Left ventricle myocardium inferior (tissue), 1 donor: Measurements from ENCODE around the gene GABRG3. TPM values are rescaled to one million over a fixed set of nuclear protein-coding genes. Genes with fewer than 3 reads are reported as not detected.

Experiments used
- DNase-seq: peaks from one replicate; pipeline ENCODE4 v3.0.0-alpha.2; 2020
- H3K27ac ChIP-seq: fragments of 200-600 bp; replicated peaks from 2 replicates; pipeline ENCODE4 v1.8.0; 2021
- H3K27me3 ChIP-seq: fragments of 200-600 bp; 2 replicates; pipeline ENCODE4 v1.8.0; 2021; ENCODE audit warnings: low read depth
- H3K36me3 ChIP-seq: fragments of 200-600 bp; 2 replicates; pipeline ENCODE4 v1.8.0; 2021
- H3K4me1 ChIP-seq: fragments of 200-600 bp; 2 replicates; pipeline ENCODE4 v1.8.0; 2021
- H3K4me3 ChIP-seq: fragments of 200-600 bp; 2 replicates; pipeline ENCODE4 v1.8.0; 2021; ENCODE audit warnings: mild to moderate bottlenecking, moderate library complexity
- H3K9me3 ChIP-seq: fragments of 200-600 bp; replicated peaks from 2 replicates; pipeline ENCODE4 v1.8.0; 2021
- CTCF ChIP-seq: fragments of 200-600 bp; IDR thresholded peaks from 2 replicates; pipeline ENCODE4 v1.8.0; 2021; ENCODE audit warnings: antibody characterized with exemption, mild to moderate bottlenecking, borderline replicate concordance
- intact Hi-C: fragments of 100-400 bp; cut with micrococcal nuclease; formaldehyde crosslinking; loops from one replicate; pipeline ENCODE4 v1.11.0; 2022
- total RNA-seq: library from RNA; stranded (reverse); fragmentation: NEBNext Ultra II Directional; extraction: Animal tissue kit (Norgen Biotek cat#: 25700); gene quantifications from one replicate; pipeline ENCODE4 v1.2.1, GENCODE V29; 2021
- donor health status: DM: no; HTN: yes; CAD: no; lungs with severe emphysema.

The GABRG3 gene
- total RNA-seq, 1 donor from 2014 or later, result not detected

- intact Hi-C loops, result no loop called here
- no peak overlapping the region for H3K4me3 ChIP-seq
- H3K9me3 ChIP-seq, result no peaks in the 10 kb centered on the region
- DNase-seq, result no peak
- H3K4me1 ChIP-seq, result no peaks in the 10 kb centered on the region
- H3K27ac ChIP-seq, result no peak overlapping the region
- no peaks in the 10 kb centered on the region for H3K36me3 ChIP-seq
- peaks cover 8% of the 10 kb centered on the region for H3K27me3 ChIP-seq
- no peak for TF ChIP-seq CTCF
Measured at GRCh38 chr15:27463525-27464088, 492.6 kb downstream of the GABRG3 start.

DNA sequence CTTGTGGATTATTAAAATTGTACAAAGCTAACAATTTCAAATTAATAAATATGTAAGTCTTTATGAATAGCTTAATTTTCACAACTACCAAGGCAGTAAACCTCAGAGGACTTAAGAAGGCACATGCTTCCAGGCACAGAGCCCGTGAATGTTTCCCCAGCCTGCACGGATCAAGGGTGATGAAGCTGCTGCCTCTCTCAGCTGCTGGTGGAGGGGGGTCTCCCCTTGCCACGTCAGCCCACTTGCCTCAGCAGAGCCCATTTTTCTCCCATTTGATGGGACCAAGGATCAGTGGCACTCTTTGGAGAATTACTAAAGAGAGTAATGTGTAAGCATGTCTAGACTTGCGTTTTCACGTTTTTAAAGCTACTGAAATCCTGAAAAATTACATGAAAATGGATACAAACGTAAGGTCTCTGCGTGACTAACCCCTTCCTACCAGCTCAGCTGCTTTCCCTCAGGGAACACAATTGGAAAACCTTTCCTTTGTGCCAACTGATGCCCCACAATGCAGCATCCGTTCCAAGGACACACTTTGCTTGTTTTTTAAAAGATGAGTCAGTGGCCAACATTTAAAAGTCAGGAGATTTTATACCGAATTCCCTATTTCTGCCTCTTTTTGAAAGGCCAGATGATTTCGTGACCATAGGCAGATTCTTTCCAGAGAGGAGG, 494.1 kb downstream of the GABRG3 start:
- no peaks in the 10 kb centered on the region for H3K4me1 ChIP-seq
- H3K27ac ChIP-seq, result no peak overlapping the region
- DNase-seq, result no peak
- intact Hi-C loops, result no loop called here
- H3K36me3 ChIP-seq, result no peaks in the 10 kb centered on the region
- TF ChIP-seq CTCF, result no peak
- H3K4me3 ChIP-seq, result no peak overlapping the region
- H3K27me3 ChIP-seq, result peaks cover 8% of the 10 kb centered on the region
- H3K9me3 ChIP-seq, result no peaks in the 10 kb centered on the region

- H3K4me3 ChIP-seq, result no peak overlapping the region
- H3K36me3 ChIP-seq, result no peaks in the 10 kb centered on the region
- H3K4me1 ChIP-seq, result no peaks in the 10 kb centered on the region
- DNase-seq, result no peak
- intact Hi-C loops, result no loop called here
- peaks cover 8% of the 10 kb centered on the region for H3K27me3 ChIP-seq
- no peaks in the 10 kb centered on the region for H3K9me3 ChIP-seq
- no peak for TF ChIP-seq CTCF
- H3K27ac ChIP-seq, result no peak overlapping the region
Measured at GRCh38 chr15:27466758-27467157, 495.8 kb downstream of the GABRG3 start.

- no peak for TF ChIP-seq CTCF
Measured at GRCh38 chr15:27468151-27468591, 497.2 kb downstream of the GABRG3 start.

DNA sequence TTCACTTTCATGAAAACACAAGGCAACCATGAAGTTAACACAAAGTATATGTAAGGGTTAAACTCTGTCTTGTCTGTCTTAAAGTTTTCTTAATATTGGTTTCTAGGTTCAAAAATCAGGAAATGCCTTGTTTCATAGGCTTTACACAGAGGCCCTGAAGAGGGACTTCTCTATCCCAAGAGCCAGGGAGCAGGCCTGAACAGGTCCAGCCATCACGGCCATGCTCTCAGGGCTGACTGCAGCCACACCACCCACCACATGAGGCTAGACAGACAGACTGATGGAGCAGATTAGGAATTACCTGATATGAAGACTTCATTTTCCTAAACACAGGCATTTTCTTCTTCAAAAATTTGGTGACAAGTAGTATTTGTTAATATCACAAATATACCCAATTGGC, 502.9 kb downstream of the GABRG3 start:
- Histone ChIP-seq H3K36me3 (no peaks in the 10 kb centered on the region), H3K27ac (no peak overlapping the region), H3K4me1 (peaks cover under 1% of the 10 kb centered on the region), H3K9me3 (no peaks in the 10 kb centered on the region), H3K4me3 (no peak overlapping the region), H3K27me3 (no peaks in the 10 kb centered on the region)
- TF ChIP-seq CTCF, result no peak
- intact Hi-C loops, result no loop called here
- DNase-seq, result no peak

More at GRCh38 chr15:27468151-27468591, 497.2 kb downstream of the GABRG3 start:
- DNase-seq, result no peak
- no peak overlapping the region for H3K4me3 ChIP-seq
- peaks cover 8% of the 10 kb centered on the region for H3K27me3 ChIP-seq
- no peak overlapping the region for H3K27ac ChIP-seq
- intact Hi-C loops, result no loop called here
- H3K36me3 ChIP-seq, result no peaks in the 10 kb centered on the region
- H3K9me3 ChIP-seq, result no peaks in the 10 kb centered on the region
- no peaks in the 10 kb centered on the region for H3K4me1 ChIP-seq
